T47D (cell line): Measurements from ENCODE around the gene CCRL2.

Experiments
- DNase-seq, 2 experiments: peaks; one replicate each; pipeline versions ENCODE4 v3.0.0 to v3.0.0-alpha.2; 2011 to 2012; ENCODE audit warnings: low read depth in 1 of 2, low spot score in 1 of 2
- JUND ChIP-seq: IDR thresholded peaks from 2 replicates; pipeline ENCODE4 v1.6.1; 2012; ENCODE audit warnings: low read depth
- in situ Hi-C: cut with HindIII; loops from 2 replicates; pipeline ENCODE4 v1.10.0; 2016; ENCODE audit warnings: low sequenced_read_pairs, low pct_unique_long_range_greater_than_20kb

Gene CCRL2, protein sequence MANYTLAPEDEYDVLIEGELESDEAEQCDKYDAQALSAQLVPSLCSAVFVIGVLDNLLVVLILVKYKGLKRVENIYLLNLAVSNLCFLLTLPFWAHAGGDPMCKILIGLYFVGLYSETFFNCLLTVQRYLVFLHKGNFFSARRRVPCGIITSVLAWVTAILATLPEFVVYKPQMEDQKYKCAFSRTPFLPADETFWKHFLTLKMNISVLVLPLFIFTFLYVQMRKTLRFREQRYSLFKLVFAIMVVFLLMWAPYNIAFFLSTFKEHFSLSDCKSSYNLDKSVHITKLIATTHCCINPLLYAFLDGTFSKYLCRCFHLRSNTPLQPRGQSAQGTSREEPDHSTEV

DNA sequence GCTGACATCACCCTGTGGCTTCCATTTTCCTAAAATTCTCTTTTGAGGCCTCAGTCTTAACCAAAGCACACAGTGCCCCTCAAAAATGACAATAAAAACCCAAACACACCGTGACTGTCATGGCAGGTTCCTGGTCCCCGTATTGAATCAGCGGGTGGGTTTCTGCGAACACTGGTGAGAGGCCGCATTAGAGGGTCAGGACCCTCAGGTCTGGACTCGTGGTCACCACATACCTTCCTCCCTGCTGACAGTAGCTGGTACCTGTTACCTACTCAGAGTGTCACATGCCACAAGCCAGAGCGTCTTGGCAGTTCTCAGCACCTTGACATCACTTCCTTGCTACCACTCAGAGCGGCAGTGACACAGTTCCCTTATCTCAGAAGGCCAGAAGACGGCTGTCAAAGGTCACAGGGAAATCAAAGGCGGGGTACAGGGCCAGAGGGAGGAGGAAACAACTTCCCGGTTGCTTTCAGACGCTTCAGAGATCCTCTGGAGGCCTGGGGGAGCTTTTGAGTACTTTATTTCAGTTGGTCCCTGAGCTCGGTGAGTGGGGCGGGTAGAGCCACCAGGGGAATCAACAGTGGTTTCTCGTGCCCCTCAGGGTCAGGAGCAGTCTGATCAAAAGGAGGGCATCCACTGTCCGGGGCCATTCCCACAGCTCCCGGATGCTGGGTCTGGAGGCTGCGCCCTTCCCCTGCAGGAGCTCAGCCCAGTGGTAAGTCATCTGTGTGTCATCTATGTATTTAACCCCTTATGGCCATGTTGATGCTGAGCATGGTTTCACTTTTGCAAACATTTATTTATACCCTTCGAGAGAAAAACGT, at the start of gene CCRL2, which contains the start of gene CCR5AS:
TSS of gene CCRL2 (plus strand) at position 472 of the 824 bp plus-strand sequence. CDS start 821 bp downstream, outside the sequence.
TSS of gene CCR5AS (minus strand) at position 279 of the 824 bp plus-strand sequence.
- TF ChIP-seq JUND = no peak
- in situ Hi-C loops = no loop called here
- DNase-seq = no peak

DNA sequence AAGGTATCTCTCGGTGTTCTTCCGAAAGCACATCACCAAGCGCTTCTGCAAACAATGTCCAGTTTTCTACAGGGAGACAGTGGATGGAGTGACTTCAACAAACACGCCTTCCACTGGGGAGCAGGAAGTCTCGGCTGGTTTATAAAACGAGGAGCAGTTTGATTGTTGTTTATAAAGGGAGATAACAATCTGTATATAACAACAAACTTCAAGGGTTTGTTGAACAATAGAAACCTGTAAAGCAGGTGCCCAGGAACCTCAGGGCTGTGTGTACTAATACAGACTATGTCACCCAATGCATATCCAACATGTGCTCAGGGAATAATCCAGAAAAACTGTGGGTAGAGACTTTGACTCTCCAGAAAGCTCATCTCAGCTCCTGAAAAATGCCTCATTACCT, 48.6 kb upstream of the CCRL2 start:
- in situ Hi-C loops = no loop called here
- DNase-seq = peak in 1 of 2 experiments; percentile 85
- peak; percentile 69; the same call in 1 of the 2 replicates for TF ChIP-seq JUND

DNA sequence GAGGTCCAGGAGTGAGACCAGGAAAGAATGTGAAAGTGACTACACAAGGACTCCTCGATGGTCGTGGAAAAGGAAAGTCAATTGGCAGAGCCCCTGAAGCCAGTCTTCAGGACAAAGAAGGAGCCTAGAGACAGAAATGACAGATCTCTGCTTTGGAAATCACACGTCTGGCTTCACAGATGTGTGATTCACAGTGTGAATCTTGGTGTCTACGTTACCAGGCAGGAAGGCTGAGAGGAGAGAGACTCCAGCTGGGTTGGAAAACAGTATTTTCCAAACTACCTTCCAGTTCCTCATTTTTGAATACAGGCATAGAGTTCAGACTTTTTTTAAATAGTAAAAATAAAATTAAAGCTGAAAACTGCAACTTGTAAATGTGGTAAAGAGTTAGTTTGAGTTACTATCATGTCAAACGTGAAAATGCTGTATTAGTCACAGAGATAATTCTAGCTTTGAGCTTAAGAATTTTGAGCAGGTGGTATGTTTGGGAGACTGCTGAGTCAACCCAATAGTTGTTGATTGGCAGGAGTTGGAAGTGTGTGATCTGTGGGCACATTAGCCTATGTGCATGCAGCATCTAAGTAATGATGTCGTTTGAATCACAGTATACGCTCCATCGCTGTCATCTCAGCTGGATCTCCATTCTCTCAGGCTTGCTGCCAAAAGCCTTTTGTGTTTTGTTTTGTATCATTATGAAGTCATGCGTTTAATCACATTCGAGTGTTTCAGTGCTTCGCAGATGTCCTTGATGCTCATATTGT, 47.1 kb upstream of the CCRL2 start:
- DNase-seq = no peak
- in situ Hi-C loops = no loop called here
- no peak for TF ChIP-seq JUND

DNA sequence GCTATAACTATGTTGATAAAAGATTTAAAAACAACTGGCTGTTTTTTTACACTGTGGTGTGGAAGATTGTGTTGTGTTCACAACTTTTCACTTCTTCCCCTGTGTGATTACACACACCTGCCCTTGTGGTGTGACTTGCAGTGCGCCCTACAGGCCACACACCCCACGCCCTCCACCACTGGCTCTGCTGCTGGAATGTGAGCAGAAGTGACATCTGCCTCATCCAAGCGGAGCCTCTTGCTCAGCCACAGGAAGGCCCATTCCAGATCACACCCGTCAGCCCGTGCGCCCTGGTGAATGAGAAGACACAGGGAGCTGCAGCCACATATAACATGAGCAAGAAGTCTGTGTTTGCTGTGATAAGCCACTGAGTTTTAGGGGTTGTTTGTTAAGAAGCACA, 46.2 kb upstream of the CCRL2 start:
- TF ChIP-seq JUND = no peak

DNA sequence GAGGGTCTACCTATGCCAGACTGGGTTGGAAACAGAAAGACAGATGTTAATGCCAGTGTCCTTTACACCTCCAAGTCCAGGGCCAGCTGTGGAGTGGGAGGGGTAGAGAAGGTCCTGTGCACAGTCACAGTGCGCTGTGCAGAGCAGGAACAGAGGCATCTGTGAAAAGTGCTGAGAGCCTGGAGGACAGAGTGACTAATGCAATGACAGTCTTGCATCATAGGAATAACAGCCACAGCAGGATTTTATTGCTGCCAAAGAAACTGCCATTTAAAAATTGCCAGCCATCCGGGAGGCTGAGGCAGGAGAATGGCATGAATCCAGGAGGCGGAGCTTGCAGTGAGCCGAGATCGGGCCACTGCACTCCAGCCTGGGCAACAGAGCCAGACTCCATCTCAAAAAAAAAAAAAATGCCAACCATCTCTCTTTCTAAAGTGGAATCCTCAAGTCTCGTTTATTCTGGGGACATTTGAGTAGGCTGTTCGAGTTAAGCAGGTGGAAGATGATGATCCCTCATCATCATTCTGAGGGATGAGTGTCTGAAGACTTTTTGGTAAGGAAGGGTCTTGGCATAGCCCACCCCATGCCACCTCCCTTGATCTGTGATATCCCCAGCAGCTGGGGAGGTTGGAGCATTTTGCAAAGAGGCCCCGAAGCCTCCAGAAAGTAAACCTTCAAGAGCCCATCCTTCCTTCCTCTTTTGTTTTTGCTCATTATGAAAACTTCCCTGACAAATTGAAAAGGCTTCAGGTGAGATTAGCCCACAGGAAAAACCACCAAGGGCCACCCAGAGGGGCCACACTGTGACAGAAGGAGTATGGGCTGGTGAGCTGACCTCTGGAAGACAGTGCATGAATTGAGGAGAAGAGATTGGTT, 45.4 kb upstream of the CCRL2 start:
- peak in 1 of 2 experiments; percentile 38 for DNase-seq
- in situ Hi-C loops = no loop called here
- no peak for TF ChIP-seq JUND

More for the DNA sequence above, 46.2 kb upstream of the CCRL2 start:
- no peak for DNase-seq
- in situ Hi-C loops = no loop called here

DNA sequence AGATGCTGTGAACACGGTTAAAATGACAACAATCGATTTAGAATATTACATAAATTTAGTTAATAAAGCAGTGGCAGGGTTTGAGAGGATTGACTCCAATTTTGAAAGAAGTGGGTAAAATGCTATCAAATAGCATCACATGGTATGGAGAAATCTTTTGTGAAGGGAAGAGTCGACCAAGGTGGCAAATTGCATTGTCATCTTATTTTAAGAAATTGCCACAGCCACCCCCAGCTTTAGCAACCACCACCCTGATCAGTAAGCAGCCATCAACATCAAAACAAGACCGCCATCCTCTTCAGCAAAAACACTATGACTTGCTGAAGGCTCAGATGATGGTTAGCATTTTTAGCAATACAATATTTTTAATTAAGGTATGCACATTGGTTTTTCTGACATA, 42.0 kb upstream of the CCRL2 start:
- no peak for DNase-seq
- TF ChIP-seq JUND = no peak
- in situ Hi-C loops = no loop called here

DNA sequence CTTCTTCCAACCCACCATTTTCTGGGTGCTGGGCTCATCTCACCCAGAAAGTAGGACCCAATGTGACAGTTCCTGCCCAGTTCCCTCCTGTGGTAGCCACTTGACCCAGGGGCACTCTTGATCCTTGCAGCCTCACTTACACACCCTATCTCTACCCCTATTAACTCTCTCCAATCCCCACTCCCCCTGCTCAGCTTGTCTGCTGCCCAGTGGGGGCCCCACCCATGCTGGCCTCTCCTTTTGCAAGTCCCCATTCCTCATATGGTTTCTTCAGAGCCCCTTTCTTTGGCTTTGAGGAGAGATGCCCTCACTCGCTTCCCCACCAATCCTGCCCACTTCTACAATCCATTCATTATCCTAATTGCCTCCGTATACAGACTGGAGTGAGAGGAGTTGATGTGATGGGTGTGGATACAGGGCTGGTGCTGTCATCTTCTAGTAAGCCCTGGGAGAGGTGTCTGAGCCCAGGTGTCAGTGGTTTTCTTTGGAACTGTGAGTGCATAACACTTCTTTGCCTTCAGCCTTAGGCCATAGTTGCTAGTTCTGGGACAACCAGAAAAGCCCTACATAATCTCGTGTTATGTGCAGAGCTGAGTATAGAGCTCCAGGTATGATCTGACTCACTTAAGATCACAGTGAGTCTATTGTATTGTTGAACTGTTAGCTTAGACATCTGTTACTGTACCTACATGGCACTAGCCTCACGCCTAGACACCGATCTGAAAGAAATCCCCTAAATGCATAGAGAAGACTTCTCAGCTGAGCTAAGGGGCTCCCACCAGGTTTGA, 41.1 kb upstream of the CCRL2 start:
- no peak for TF ChIP-seq JUND
- no peak for DNase-seq
- in situ Hi-C loops = no loop called here

DNA sequence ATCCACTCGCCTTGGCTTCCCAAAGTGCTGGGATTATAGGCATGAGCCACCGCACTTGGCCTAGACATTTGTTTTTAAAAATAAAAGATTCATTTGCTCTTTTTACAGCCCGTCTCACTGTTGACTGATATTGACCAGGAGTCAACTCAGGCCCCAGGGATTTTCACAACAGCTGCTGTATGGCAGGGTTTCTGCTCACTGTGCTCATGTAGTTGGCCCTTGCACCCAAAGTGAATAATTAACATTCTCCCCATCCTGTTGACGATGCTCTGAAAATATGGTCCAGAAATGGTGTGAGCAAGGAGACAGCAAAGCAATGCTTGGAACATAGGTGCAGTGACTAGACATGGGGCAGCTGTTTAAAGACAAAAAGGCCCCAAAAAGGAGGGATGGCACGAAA, 39.2 kb upstream of the CCRL2 start:
- no peak for TF ChIP-seq JUND
- in situ Hi-C loops = no loop called here
- DNase-seq = no peak

DNA sequence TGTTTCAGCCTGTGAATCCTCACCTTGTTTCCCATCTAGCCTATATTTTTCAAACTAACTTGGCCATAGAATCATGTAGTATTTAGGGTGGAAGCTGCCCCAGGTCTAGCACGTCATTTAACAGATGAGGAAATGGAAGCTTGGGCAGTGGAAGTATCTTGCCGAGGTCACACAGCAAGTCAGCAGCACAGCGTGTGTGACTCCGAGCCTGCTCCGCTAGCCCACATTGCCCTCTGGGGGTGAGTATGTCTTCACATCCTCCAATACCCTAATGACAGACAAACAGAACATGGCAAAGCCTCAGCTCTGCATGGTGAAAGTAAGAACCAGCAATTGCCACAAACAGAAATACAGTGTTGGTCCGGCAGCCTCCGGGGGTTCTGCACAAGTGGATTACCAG, 38.5 kb upstream of the CCRL2 start:
- TF ChIP-seq JUND = no peak
- peak in 1 of 2 experiments; percentile 80 for DNase-seq
- in situ Hi-C loops = no loop called here

DNA sequence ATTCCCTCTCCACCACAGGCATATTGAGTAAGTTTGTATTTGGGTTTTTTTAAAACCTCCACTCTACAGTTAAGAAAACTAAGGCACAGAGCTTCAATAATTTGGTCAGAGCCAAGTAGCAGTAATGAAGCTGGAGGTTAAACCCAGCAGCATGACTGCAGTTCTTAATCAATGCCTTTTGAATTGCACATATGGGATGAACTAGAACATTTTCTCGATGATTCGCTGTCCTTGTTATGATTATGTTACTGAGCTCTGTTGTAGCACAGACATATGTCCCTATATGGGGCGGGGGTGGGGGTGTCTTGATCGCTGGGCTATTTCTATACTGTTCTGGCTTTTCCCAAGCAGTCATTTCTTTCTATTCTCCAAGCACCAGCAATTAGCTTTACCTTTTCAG, 37.9 kb upstream of the CCRL2 start:
- in situ Hi-C loops = no loop called here
- TF ChIP-seq JUND = no peak
- no peak for DNase-seq

DNA sequence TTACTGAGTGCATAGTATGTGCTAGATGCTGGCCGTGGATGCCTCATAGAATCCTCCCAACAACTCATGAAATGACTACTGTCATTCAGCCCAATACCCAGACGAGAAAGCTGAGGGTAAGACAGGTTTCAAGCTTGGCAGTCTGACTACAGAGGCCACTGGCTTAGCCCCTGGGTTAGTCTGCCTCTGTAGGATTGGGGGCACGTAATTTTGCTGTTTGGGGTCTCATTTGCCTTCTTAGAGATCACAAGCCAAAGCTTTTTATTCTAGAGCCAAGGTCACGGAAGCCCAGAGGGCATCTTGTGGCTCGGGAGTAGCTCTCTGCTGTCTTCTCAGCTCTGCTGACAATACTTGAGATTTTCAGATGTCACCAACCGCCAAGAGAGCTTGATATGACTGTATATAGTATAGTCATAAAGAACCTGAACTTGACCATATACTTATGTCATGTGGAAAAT, 37.4 kb upstream of the CCRL2 start:
- in situ Hi-C loops = no loop called here
- no peak for TF ChIP-seq JUND

More for the DNA sequence above, 37.4 kb upstream of the CCRL2 start:
- DNase-seq = no peak
